ENCODE measurements around the gene FZD2.
"Not testable (repeated sequence)": the region's sequence is repeated elsewhere in the genome, so short reads cannot be mapped to it uniquely, and the experiment has no call there.

Gene FZD2

DNA sequence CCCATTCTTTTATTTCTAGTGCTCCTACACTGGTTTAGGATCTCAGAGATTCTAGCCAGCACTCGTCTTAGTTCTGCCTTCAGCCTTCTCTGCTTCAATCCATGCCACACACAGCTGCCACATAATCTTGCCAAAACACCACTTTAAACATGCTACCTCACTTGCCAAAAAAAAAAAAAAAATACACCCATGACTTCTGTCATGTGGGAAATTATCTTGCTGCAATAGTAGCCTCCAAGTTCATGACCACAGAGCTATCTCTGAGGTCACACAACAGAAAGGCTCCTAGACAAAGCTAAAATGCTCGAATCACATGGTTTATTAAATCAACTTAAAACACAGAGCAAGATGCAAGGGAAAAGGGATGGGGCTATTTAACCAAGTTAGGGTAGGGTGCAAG, 18.1 kb downstream of the FZD2 start:
- DNase-seq (ENCODE audit: low read depth in 2 of 2), result no peak

- no peak for DNase-seq (ENCODE audit: low read depth in 2 of 2)
Measured at GRCh38 chr17:44578947-44579346, 21.7 kb downstream of the FZD2 start.

GRCh38 chr17:44581868-44582267, 24.6 kb downstream of the FZD2 start:
- no peak for DNase-seq (ENCODE audit: low read depth in 2 of 2)

DNA sequence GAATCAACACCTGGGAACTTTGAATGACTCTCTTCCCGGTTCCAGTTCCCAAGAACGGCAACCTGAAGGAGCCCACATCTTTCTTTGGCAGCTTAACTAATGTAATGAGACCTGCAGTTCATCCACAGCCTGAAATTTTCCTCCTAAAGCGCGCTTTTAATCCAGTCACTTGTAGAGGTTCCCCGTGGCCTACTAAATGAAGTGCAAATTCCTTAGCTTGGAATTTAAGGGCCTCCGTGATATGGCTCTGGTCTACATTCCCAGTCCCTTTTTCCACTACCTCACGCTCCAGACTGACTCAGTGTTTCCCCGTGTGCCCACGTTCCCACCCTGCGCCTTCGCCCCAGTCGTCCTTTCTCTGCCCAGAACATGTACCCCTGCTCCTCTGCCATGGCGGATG, 27.2 kb downstream of the FZD2 start:
- no peak for DNase-seq (ENCODE audit: low read depth in 2 of 2)

- no peak for DNase-seq (ENCODE audit: low read depth in 2 of 2)
Measured at GRCh38 chr17:44585315-44585714, 28.0 kb downstream of the FZD2 start.

- DNase-seq (ENCODE audit: low read depth in 2 of 2), result no peak
Measured at GRCh38 chr17:44587339-44587738, 30.1 kb downstream of the FZD2 start.

- DNase-seq (ENCODE audit: low read depth in 2 of 2), result no peak
Measured at GRCh38 chr17:44589316-44590071, 32.2 kb downstream of the FZD2 start.

DNA sequence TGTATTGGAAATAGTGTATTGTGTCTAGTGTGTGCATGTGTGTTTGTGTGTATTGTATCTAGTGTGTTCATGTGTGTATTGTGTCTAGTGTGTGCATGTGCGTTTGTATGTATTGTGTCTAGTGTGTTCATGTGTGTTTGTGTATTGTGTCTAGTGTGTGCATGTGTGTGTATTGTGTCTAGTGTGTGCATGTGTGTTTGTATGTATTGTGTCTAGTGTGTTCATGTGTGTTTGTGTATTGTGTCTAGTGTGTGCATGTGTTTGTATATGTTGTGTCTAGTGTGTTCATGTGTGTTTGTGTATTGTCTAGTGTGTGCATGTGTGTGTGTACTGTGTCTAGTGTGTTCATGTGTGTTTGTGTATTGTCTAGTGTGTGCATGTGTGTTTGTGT, 32.8 kb downstream of the FZD2 start:
- DNase-seq (ENCODE audit: low read depth in 2 of 2), result not testable (repeated sequence)

DNA sequence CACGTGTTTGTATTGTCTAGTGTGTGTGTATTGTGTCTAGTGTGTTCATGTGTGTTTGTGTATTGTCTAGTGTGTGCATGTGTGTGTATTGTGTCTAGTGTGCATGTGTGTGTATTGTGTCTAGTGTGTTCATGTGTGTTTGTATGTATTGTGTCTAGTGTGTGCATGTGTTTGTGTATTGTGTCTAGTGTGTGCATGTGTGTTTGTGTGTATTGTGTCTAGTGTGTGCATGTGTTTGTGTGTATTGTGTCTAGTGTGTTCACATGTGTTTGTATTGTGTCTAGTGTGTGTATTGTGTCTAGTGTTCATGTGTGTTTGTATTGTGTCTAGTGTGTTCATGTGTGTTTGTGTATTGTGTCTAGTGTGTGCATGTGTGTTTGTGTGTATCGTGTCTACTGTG, 33.5 kb downstream of the FZD2 start:
- not testable (repeated sequence) for DNase-seq (ENCODE audit: low read depth in 2 of 2)

GRCh38 chr17:44591206-44591605, 33.9 kb downstream of the FZD2 start:
- no peak for DNase-seq (ENCODE audit: low read depth in 2 of 2)

DNA sequence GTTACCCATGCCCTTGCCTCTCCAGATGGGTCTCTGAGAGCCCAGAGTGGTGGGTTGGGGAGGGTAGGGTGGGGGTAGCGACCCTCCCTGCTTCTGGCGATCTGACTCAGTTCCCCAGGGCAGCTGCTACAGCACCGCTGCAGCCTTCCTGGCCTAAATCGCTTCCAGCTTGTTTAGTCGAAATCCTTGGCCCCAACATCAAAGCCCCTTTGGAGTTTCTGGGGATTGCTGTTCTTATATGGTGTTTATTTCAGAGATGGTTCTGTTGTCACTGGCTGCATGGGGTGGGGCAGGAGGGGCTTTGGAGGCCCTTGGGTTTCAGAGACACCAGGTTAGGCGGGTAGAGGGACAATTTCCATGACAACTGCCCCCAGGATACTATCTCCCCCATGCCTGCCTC, 35.9 kb downstream of the FZD2 start:
- DNase-seq (ENCODE audit: low read depth in 2 of 2), result no peak

DNA sequence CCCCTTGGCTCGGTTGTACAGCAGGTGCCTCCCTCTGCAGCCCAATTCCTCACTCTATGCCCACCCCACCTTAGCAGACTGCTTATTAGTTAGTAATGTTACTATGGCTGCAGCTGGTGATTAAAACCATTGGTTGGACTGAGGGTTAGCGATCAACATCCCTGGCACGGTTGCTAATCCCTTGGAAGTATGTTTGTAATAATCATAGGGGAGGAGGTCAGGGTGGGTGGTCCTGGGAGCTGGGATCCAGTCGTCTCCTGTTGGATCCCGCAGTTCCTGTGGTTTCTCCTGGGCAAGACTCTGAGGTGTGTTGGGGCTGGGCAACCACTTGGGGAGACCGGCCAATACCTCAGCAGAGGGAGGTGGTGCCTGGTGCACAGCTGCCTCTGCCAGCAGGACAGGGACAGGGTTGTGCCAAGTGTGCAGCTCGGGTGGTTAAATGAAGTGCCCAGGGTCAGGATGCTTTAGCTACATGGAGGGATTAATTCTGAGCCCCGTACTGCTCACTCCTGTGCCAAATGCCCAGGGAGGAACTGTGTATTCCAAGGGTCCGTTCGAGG, 38.0 kb downstream of the FZD2 start:
- DNase-seq (ENCODE audit: low read depth in 2 of 2), result no peak

- DNase-seq (ENCODE audit: low read depth in 2 of 2), result no peak
Measured at GRCh38 chr17:44598329-44598728, 41.0 kb downstream of the FZD2 start.

- no peak for DNase-seq (ENCODE audit: low read depth in 2 of 2)
Measured at GRCh38 chr17:44598932-44599297, 41.6 kb downstream of the FZD2 start.

GRCh38 chr17:44599298-44600175, 42.3 kb downstream of the FZD2 start:
- no peak for DNase-seq (ENCODE audit: low read depth in 2 of 2)

GRCh38 chr17:44601539-44601938, 44.3 kb downstream of the FZD2 start:
- no peak for DNase-seq (ENCODE audit: low read depth in 2 of 2)

- DNase-seq (ENCODE audit: low read depth in 2 of 2), result no peak
Measured at GRCh38 chr17:44601973-44602372, 44.7 kb downstream of the FZD2 start.

DNA sequence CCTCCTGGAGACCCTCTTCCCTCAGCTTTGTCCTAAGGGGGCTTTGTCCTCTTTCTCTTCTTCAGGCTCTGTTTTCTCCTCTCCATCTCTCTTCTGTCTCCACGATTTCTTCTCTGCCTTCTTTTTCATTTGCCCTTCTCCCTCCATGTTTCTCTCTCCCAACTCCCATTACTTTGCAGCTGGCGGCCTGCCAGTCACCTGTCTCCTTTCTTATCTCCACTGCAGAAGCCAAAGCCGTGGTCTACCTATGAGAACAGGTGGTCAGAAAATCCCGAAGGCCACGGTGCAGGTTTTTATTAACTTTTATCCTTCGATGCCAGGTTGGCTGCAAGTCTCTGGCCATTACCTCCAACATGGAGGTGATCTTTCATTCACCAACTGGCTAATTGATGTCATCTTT, 45.1 kb downstream of the FZD2 start:
- no peak for DNase-seq (ENCODE audit: low read depth in 2 of 2)

GRCh38 chr17:44602970-44603369, 45.7 kb downstream of the FZD2 start:
- no peak for DNase-seq (ENCODE audit: low read depth in 2 of 2)

- no peak for DNase-seq (ENCODE audit: low read depth in 2 of 2)
Measured at GRCh38 chr17:44604116-44604761, 47.0 kb downstream of the FZD2 start.

GRCh38 chr17:44604768-44605485, 47.6 kb downstream of the FZD2 start:
- no peak for DNase-seq (ENCODE audit: low read depth in 2 of 2)

GRCh38 chr17:44606658-44607057, 49.4 kb downstream of the FZD2 start:
- no peak for DNase-seq (ENCODE audit: low read depth in 2 of 2)

Data from stimulated activated CD4-positive, alpha-beta T cell treated with anti-CD3 and anti-CD28 coated beads, Interleukin-1b, Interleukin-23, amount 100 ng/mL, for 4 hours (primary cell).